NT2/D1 (cell line): ENCODE measurements around the gene STX19.

ENCODE experiments used
- DNase-seq: peaks from one replicate; pipeline ENCODE4 v3.0.0-alpha.2; 2011; ENCODE audit warnings: low read depth, low spot score
- H3K27me3 ChIP-seq: 2 replicates; pipeline ENCODE4 v1.6.0; 2011; ENCODE audit warnings: mild to moderate bottlenecking; ENCODE audit not compliant: insufficient read length, insufficient read depth
- H3K36me3 ChIP-seq: 2 replicates; pipeline ENCODE4 v1.6.1; 2011; ENCODE audit warnings: mild to moderate bottlenecking, low read length, mixed read lengths; ENCODE audit not compliant: insufficient read depth, insufficient read length
- H3K4me1 ChIP-seq: 2 replicates; pipeline ENCODE4 v1.5.1; 2011; ENCODE audit not compliant: insufficient read depth, insufficient read length
- H3K4me3 ChIP-seq: 2 replicates; pipeline ENCODE4 v1.5.1; 2011; ENCODE audit warnings: low read depth; ENCODE audit not compliant: insufficient read length
- H3K9ac ChIP-seq: 2 replicates; pipeline ENCODE4 v1.6.0; 2011; ENCODE audit warnings: low read depth; ENCODE audit not compliant: insufficient read length
- H3K9me3 ChIP-seq: 2 replicates; pipeline ENCODE4 v1.5.1; 2011; ENCODE audit warnings: mild to moderate bottlenecking, low read length; ENCODE audit not compliant: insufficient read depth
- SUZ12 ChIP-seq: IDR thresholded peaks from 2 replicates; pipeline ENCODE4 v1.6.1; 2011; ENCODE audit not compliant: insufficient read length, insufficient read depth; ENCODE audit errors: extremely low read depth
- YY1 ChIP-seq: IDR thresholded peaks from 2 replicates; pipeline ENCODE4 v1.6.1; 2011; ENCODE audit not compliant: insufficient read length, insufficient read depth
- ZNF274 ChIP-seq: IDR thresholded peaks from 2 replicates; pipeline ENCODE4 v1.6.1; 2011; ENCODE audit warnings: mild to moderate bottlenecking, low read depth, low read length

STX19 gene

DNA sequence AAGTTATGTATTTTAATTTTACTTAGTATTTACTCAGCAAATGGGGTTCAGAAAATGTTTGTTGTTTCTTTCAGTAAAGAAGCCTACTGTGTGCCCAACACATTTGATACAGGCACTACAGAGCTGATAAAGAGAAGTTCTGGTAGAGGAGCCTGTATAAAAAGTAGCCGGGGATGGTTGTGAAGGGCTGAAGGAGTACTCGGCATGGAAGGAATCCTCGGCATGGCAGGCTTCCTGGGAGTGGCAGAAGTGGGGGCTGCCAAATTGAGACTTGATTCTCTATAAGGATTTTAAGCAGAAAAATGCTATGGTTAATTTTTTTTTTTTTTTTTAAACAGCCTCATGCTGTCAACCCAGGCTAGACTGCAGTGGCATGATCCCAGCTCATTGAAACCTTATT, 39.2 kb downstream of the STX19 start:
- Histone ChIP-seq H3K36me3 (peaks cover 2% of the 10 kb centered on the region), H3K9me3 (no peaks in the 10 kb centered on the region), H3K4me1 (no peaks in the 10 kb centered on the region), H3K9ac (no peak overlapping the region), H3K4me3 (no peak overlapping the region), H3K27me3 (no peaks in the 10 kb centered on the region)
- TF ChIP-seq SUZ12 = no peak
- no peak for TF ChIP-seq ZNF274
- TF ChIP-seq YY1 = no peak
- no peak for DNase-seq

GRCh38 chr3:93988764-93989163, 39.6 kb downstream of the STX19 start:
- Histone ChIP-seq H3K4me1 (no peaks in the 10 kb centered on the region), H3K9ac (no peak overlapping the region), H3K9me3 (no peaks in the 10 kb centered on the region), H3K4me3 (no peak overlapping the region), H3K36me3 (peaks cover 2% of the 10 kb centered on the region), H3K27me3 (no peaks in the 10 kb centered on the region)
- TF ChIP-seq SUZ12 = no peak
- no peak for TF ChIP-seq YY1
- no peak for TF ChIP-seq ZNF274
- no peak for DNase-seq

DNA sequence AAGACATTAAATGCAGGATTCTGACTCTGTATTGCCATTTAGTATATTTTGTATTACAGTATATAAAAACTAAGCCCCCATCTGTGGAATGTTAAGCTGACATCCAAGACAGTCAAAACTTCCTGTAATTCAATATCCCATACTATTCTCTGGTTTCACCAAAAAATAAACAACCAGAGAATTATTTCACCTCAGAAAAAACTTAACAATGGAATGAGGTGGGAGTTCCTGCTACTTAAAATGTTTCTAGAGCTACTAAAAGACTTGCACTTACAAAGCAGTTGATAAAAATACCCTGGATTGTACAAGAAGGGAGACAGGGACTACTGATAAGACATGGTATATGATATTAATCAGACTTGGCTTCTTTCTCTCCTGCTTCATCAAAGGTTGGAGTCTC, 40.1 kb downstream of the STX19 start:
- TF ChIP-seq SUZ12 (no peak), ZNF274 (no peak), YY1 (no peak)
- H3K9me3 ChIP-seq = no peaks in the 10 kb centered on the region
- H3K9ac ChIP-seq = no peak overlapping the region
- no peak overlapping the region for H3K4me3 ChIP-seq
- H3K4me1 ChIP-seq = no peaks in the 10 kb centered on the region
- no peaks in the 10 kb centered on the region for H3K27me3 ChIP-seq
- peaks cover 2% of the 10 kb centered on the region for H3K36me3 ChIP-seq
- DNase-seq = no peak

- no peak for TF ChIP-seq YY1
- no peak for TF ChIP-seq ZNF274
- TF ChIP-seq SUZ12 = no peak
- no peak for DNase-seq
- Histone ChIP-seq H3K9ac (no peak overlapping the region), H3K4me3 (no peak overlapping the region), H3K27me3 (no peaks in the 10 kb centered on the region), H3K36me3 (peaks cover 2% of the 10 kb centered on the region), H3K9me3 (no peaks in the 10 kb centered on the region), H3K4me1 (no peaks in the 10 kb centered on the region)
These were observed 43.8 kb downstream of the STX19 start for GRCh38 chr3:93984618-93985017.

GRCh38 chr3:93983408-93983807, 45.0 kb downstream of the STX19 start:
- no peak for DNase-seq
- Histone ChIP-seq H3K4me3 (no peak overlapping the region), H3K9ac (no peak overlapping the region), H3K27me3 (no peaks in the 10 kb centered on the region), H3K36me3 (no peaks in the 10 kb centered on the region), H3K4me1 (no peaks in the 10 kb centered on the region), H3K9me3 (no peaks in the 10 kb centered on the region)
- TF ChIP-seq ZNF274 (no peak), YY1 (no peak), SUZ12 (no peak)

GRCh38 chr3:93981649-93982048, 46.7 kb downstream of the STX19 start:
- no peak for DNase-seq
- no peak overlapping the region for H3K9ac ChIP-seq
- H3K4me1 ChIP-seq = no peaks in the 10 kb centered on the region
- no peaks in the 10 kb centered on the region for H3K27me3 ChIP-seq
- TF ChIP-seq SUZ12 (no peak), YY1 (no peak), ZNF274 (no peak)
- no peak overlapping the region for H3K4me3 ChIP-seq
- no peaks in the 10 kb centered on the region for H3K9me3 ChIP-seq
- H3K36me3 ChIP-seq = no peaks in the 10 kb centered on the region

DNA sequence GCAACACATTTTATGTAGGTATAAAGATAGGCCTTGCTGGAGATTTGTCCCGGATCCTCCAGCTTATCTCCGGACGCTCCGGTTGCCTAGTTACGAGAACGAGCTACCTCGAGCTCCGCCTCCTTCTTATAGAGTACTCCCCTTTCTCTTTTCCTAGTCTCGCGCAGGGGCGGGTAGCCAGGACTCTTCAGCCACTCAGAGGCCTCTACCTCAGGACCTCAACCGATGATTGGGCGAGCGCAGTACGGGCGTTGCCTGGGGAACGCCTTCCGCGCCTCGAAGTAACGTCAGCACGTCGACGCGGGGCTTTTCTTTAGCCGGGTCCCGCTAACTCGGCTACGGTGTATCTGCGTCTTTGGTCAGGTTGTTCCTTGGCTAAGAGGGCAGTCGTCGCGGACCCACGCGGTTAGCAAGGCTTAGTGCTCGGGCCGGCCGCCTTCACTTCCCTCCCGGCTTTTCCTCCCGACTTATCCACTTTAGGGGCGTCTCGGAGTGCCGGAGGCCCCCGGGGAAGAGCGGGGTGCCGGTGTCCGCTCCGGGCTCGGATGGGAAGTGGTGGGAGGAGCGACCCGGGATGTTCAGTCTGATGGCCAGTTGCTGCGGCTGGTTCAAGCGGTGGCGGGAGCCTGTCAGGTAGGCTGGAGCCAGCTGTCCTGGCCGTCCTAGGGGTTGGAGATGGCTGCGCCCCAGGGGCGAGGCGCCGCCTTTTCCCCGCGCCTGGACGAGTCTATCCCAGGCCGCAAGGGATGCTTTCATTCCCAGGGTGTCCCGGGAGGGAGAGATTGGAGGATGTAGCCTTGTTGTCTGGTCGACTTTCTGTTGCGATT, 48.3 kb downstream of the STX19 start, which contains the start of gene ARL13B:
Gene ARL13B (plus strand): TSS at position 306 of the 827 bp plus-strand sequence. CDS start 269 bp downstream, at position 575.
- TF ChIP-seq SUZ12 = no peak
- TF ChIP-seq ZNF274 = no peak
- TF ChIP-seq YY1 = no peak

More for the DNA sequence above, 48.3 kb downstream of the STX19 start, which contains the start of gene ARL13B:
- Histone ChIP-seq H3K27me3 (no peaks in the 10 kb centered on the region), H3K4me1 (no peaks in the 10 kb centered on the region), H3K9ac (peak within 1 kb of the TSS; percentile 83), H3K4me3 (peak within 1 kb of the TSS; percentile 89), H3K36me3 (no peaks in the 10 kb centered on the region), H3K9me3 (no peaks in the 10 kb centered on the region)
- DNase-seq = peak; percentile 97
